ENCODE measurements around the gene TAS1R3. TPM values are rescaled to one million over a fixed set of nuclear protein-coding genes. Genes with fewer than 3 reads are reported as not detected.

Gene TAS1R3
- total and polyA plus RNA-seq, 2 experiments from 2014 or later = 0.14 TPM; not detected in 1

GRCh38 chr1:1311107-1312104 is 19.7 kb upstream of the TAS1R3 start:
- no peaks in the 10 kb centered on the region; the same call in 2 of the 3 replicates for H3K9me3 Mint-ChIP-seq
- H3K27me3 ChIP-seq (ENCODE audit: insufficient read depth) = no peaks in the 10 kb centered on the region
- ATAC-seq = no peak
- no peak for DNase-seq (ENCODE audit: low spot score)
- H3K4me3 Mint-ChIP-seq = no peak overlapping the region
- no peak overlapping the region for H2AFZ ChIP-seq
- H3K9me2 ChIP-seq (ENCODE audit: insufficient read depth) = no peaks in the 10 kb centered on the region
- no peak overlapping the region for H3K4me2 ChIP-seq
- peaks cover 27% of the 10 kb centered on the region for H3K27me3 Mint-ChIP-seq (ENCODE audit: insufficient read depth, low read depth, poor library complexity)
- peaks cover 4% of the 10 kb centered on the region; the same call in 1 of the 2 replicates for H3K4me1 ChIP-seq (ENCODE audit: insufficient read depth)
- H4K20me1 ChIP-seq (replicated peaks; ENCODE audit: insufficient read depth) = peaks cover 13% of the 10 kb centered on the region; the same call in 1 of the 2 replicates
- no peak overlapping the region for H3K27ac Mint-ChIP-seq
- no peak overlapping the region for H3K27ac ChIP-seq (ENCODE audit: low read depth)
- peaks cover 21% of the 10 kb centered on the region for H3K4me1 Mint-ChIP-seq
- H3K4me3 ChIP-seq = no peak overlapping the region
- TF ChIP-seq ZNF114 (CRISPR knock-in tag; IDR thresholded peaks at IDR 0.05) (no peak), EZH2phosphoT487 (IDR thresholded peaks at IDR 0.05; ENCODE audit: unreplicated experiment) (no peak), EZH2 (IDR thresholded peaks at IDR 0.05; ENCODE audit: low read depth, unreplicated experiment) (no peak), ETS1 (IDR thresholded peaks at IDR 0.05) (no peak), POLR2AphosphoS5 (IDR thresholded peaks at IDR 0.05; ENCODE audit: low read depth) (no peak), CREB1 (CRISPR knock-in tag; IDR thresholded peaks at IDR 0.05; ENCODE audit: low read depth) (no peak), ZNF462 (CRISPR knock-in tag; IDR thresholded peaks at IDR 0.05) (no peak), JUNB (IDR thresholded peaks at IDR 0.05; ENCODE audit: unreplicated experiment) (no peak), STAT1 (IDR thresholded peaks at IDR 0.05; ENCODE audit: unreplicated experiment) (no peak), NANOG (IDR thresholded peaks at IDR 0.05; ENCODE audit: borderline replicate concordance) (no peak), ZNF331 (CRISPR knock-in tag; IDR thresholded peaks at IDR 0.05; ENCODE audit: low read depth) (no peak)
- TF ChIP-seq, protein P1, sequence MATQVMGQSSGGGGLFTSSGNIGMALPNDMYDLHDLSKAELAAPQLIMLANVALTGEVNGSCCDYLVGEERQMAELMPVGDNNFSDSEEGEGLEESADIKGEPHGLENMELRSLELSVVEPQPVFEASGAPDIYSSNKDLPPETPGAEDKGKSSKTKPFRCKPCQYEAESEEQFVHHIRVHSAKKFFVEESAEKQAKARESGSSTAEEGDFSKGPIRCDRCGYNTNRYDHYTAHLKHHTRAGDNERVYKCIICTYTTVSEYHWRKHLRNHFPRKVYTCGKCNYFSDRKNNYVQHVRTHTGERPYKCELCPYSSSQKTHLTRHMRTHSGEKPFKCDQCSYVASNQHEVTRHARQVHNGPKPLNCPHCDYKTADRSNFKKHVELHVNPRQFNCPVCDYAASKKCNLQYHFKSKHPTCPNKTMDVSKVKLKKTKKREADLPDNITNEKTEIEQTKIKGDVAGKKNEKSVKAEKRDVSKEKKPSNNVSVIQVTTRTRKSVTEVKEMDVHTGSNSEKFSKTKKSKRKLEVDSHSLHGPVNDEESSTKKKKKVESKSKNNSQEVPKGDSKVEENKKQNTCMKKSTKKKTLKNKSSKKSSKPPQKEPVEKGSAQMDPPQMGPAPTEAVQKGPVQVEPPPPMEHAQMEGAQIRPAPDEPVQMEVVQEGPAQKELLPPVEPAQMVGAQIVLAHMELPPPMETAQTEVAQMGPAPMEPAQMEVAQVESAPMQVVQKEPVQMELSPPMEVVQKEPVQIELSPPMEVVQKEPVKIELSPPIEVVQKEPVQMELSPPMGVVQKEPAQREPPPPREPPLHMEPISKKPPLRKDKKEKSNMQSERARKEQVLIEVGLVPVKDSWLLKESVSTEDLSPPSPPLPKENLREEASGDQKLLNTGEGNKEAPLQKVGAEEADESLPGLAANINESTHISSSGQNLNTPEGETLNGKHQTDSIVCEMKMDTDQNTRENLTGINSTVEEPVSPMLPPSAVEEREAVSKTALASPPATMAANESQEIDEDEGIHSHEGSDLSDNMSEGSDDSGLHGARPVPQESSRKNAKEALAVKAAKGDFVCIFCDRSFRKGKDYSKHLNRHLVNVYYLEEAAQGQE (IDR thresholded peaks at IDR 0.05; ENCODE audit: unreplicated experiment) = no peak
- TF ChIP-seq, protein P2, sequence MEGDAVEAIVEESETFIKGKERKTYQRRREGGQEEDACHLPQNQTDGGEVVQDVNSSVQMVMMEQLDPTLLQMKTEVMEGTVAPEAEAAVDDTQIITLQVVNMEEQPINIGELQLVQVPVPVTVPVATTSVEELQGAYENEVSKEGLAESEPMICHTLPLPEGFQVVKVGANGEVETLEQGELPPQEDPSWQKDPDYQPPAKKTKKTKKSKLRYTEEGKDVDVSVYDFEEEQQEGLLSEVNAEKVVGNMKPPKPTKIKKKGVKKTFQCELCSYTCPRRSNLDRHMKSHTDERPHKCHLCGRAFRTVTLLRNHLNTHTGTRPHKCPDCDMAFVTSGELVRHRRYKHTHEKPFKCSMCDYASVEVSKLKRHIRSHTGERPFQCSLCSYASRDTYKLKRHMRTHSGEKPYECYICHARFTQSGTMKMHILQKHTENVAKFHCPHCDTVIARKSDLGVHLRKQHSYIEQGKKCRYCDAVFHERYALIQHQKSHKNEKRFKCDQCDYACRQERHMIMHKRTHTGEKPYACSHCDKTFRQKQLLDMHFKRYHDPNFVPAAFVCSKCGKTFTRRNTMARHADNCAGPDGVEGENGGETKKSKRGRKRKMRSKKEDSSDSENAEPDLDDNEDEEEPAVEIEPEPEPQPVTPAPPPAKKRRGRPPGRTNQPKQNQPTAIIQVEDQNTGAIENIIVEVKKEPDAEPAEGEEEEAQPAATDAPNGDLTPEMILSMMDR (conservative IDR thresholded peaks at IDR 0.05; ENCODE audit: low read depth in 2 of 2) = no peak
- H3K79me2 ChIP-seq (replicated peaks; ENCODE audit: insufficient read depth) = peaks cover 9% of the 10 kb centered on the region; the same call in 1 of the 2 replicates
- H3K36me3 ChIP-seq (ENCODE audit: insufficient read depth) = peaks cover 8% of the 10 kb centered on the region; the same call in 1 of the 2 replicates
- peaks cover 19% of the 10 kb centered on the region for H3F3A ChIP-seq (replicated peaks; ENCODE audit: low read depth)
- H3K36me3 Mint-ChIP-seq (ENCODE audit: low read depth) = peaks cover 36% of the 10 kb centered on the region
